Activated naive CD4-positive, alpha-beta T cell treated with anti-CD3 and anti-CD28 coated beads, Interleukin-2, amount 50 U/mL, for 24 hours (primary cell): ENCODE results near the gene FAM156B.
"Not testable (repeated sequence)": the region's sequence is repeated elsewhere in the genome, so short reads cannot be mapped to it uniquely, and the experiment has no call there.

Experiments used
- H3K27ac Mint-ChIP-seq: one replicate; pipeline ENCODE4 v1.8.0; 2021; ENCODE audit warnings: mild to moderate bottlenecking, mixed read lengths
- H3K27me3 Mint-ChIP-seq: one replicate; pipeline ENCODE4 v1.8.0; 2021; ENCODE audit warnings: mixed read lengths
- H3K36me3 Mint-ChIP-seq: one replicate; pipeline ENCODE4 v1.8.0; 2021; ENCODE audit warnings: mixed read lengths
- H3K4me1 Mint-ChIP-seq: one replicate; pipeline ENCODE4 v1.8.0; 2021; ENCODE audit warnings: mixed read lengths
- H3K4me3 Mint-ChIP-seq: one replicate; pipeline ENCODE4 v1.8.0; 2021; ENCODE audit warnings: mild to moderate bottlenecking, mixed read lengths
- H3K9me3 Mint-ChIP-seq: one replicate; pipeline ENCODE4 v1.8.0; 2021; ENCODE audit warnings: mixed read lengths

Gene FAM156B, protein sequence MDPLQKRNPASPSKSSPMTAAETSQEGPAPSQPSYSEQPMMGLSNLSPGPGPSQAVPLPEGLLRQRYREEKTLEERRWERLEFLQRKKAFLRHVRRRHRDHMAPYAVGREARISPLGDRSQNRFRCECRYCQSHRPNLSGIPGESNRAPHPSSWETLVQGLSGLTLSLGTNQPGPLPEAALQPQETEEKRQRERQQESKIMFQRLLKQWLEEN

DNA sequence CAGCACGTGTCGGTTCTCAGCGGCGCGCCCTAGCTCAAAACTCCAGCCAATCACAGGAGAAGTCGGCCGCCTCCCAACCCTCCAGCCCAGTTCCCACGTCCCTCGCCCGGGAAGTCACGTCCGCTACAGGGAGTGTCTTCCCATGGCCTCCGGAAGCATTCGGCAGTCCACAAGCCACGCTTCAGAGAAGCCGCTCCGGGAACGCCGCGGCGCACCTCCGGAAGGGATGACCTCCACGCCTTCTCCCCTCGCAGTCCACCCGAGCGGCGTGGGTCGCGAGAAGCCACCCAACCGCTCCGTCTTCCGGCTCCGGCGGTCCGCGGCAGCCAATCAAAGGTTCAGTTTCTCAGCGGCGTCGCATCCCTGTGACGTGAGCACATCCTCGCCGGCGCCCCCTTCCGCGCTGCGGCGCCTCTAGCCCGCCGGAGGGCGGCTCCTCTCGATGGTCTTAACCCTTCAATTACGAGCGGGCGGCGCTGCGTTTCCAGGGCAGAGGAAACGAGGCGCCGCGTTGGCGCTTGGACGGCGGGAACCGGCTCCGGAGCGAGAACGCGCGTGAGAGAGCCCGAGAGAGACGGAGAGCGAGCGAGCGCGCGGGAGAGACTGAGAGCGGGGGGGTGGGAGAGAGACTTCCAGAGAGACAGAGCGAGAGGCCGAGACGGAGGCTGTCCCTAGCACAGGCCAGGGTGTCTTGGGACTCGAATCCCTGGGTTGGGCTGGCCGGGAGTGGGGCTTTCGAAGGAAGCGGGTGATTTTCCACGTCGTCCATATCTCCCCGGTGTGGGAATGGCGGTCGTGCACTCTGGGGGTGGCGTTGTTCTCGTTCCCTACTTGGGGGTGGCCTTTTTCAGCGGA, at the start of gene FAM156B:
FAM156B (plus strand) TSS at position 476 of the 855 bp plus-strand sequence. CDS start 9,896 bp downstream, outside the sequence.
- H3K36me3 Mint-ChIP-seq, H3K27ac Mint-ChIP-seq, H3K4me3 Mint-ChIP-seq, H3K9me3 Mint-ChIP-seq, H3K27me3 Mint-ChIP-seq, H3K4me1 Mint-ChIP-seq: not testable (repeated sequence)

DNA sequence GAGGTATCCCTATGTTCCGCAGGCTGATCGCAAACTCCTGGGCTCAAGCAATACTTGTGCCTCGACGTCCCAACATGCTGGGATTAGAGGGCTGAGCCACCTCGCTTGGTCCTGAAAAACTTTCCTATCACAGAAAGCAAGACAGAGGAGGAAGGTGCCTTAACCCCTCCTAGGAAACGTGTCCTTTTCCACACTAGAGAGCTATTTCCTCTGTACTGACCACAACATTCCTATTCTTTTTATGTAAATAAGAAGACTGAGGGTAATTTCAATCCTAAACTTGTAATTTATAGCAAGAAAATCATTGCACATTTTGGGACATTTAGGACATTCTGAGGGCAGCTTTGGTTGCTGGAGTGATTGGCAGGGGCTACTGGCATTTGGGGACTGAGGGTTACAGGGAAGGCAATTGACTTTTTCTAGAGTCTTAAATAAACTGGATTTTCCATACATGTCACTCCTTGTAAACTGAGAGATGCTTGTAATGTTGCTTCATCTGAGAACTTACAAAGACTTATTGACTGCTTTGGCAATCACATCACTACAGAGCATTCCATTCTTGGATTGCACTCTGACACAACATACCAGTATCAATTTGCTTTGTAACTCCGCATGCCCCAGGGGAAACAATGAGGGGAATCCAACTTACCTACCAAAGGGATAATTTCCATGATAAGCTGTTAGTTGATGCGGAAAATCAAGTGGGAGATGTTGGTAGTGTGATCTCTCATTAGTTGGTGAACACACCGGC, 44.8 kb upstream of the FAM156B start:
- H3K27ac Mint-ChIP-seq, result no peak overlapping the region
- H3K9me3 Mint-ChIP-seq, result no peaks in the 10 kb centered on the region
- no peaks in the 10 kb centered on the region for H3K36me3 Mint-ChIP-seq
- H3K27me3 Mint-ChIP-seq, result peaks cover 3% of the 10 kb centered on the region
- no peak overlapping the region for H3K4me3 Mint-ChIP-seq
- no peaks in the 10 kb centered on the region for H3K4me1 Mint-ChIP-seq

DNA sequence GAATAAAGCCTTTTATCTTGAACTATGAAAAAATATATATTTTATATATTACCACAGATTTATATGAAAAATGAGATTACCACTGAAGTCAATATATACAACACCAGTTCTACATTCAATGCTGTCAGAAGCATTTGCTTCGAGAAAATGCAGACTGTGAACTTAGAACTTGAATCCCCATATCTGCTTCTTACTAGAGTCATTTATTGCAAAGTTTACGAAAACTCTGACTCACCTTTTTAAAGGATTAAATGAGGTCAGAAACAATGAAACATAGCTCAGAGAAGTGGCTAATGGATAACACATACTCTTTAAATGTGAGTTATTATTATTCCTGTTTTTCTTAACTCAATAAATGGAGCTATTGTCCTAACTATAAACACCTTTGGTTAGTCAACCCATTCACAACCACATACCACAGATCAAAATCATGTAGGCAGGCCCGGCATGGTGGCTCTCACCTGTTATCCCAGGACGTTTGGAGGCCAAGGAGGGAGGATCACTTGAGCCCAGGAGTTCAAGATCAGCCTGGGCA, 40.1 kb upstream of the FAM156B start:
- H3K36me3 Mint-ChIP-seq, H3K27me3 Mint-ChIP-seq, H3K27ac Mint-ChIP-seq, H3K4me3 Mint-ChIP-seq, H3K4me1 Mint-ChIP-seq, H3K9me3 Mint-ChIP-seq: not testable (repeated sequence)

DNA sequence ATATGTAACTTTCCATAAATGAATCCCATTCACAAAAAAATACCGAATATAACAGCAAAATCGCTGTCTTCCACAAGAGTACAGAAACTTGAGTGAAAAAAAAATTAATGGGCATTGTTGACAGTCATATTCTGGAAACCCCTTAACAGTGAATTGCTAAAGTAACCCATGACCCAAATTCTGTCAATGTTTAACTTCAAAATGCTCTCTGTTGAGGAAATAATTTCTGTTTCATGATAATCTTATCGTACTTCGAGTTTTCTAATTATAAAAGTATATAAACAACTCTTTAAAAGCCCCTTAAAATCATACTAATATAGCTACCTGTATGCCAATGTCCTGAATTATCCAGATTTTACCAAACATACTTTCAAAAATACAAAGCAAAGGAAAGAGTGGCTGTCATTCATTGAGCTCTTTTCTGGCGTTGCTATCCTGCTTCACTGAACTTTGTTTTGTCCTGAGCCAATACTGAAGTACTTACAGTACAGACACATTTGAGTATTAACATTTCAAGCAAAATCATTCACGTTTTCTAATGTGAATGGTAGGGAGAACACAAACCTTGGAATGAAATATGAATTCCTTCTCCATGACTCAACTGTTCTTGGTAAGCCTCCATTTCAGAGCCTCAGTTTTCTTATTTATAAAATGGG, 31.7 kb upstream of the FAM156B start:
- H3K36me3 Mint-ChIP-seq, result no peaks in the 10 kb centered on the region
- no peaks in the 10 kb centered on the region for H3K4me1 Mint-ChIP-seq
- H3K4me3 Mint-ChIP-seq, result no peak overlapping the region
- no peaks in the 10 kb centered on the region for H3K9me3 Mint-ChIP-seq
- H3K27ac Mint-ChIP-seq, result no peak overlapping the region
- no peaks in the 10 kb centered on the region for H3K27me3 Mint-ChIP-seq

DNA sequence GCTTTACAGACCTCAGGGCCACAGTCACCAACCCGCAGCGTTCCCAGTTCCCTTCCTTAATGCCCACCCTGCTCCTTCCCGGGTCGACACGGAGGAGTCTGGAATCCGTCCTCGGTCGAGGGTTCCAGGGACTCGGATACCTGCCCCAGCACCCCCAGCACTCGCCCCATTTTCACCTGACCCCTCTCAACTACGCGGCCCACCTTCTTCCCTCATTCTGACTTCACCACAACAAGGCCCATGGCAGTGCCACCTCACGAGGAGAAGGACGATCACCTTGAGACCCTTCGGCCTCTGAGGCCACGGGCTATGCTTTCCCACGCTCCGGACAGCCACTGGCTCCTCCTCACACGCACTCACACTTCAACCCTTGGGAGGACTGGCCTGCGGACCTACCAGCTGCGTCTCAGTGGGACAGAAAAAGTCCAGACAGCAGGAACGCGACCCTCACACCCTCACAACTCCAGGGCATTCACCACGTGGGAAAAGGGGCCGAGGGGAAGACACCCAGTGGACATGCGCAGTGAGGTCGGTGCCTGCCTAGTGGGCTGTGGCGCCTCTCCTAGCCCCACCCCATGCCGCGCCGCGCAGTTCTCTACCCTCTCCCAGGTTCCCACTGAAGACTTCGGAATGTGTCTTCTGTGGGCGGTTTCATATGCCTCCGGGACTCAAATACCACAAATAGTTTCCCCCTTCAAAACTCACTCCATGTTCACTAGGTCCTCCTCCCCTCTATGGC, 29.4 kb upstream of the FAM156B start, which contains the start of gene XAGE3:
XAGE3 (minus strand) TSS at position 474 of the 739 bp plus-strand sequence. CDS start 950 bp downstream, outside the sequence.
- Mint-ChIP-seq H3K27ac (no peak within 1 kb of the TSS), H3K36me3 (no peaks in the 10 kb centered on the region), H3K4me1 (no peaks in the 10 kb centered on the region), H3K27me3 (no peaks in the 10 kb centered on the region), H3K4me3 (no peak within 1 kb of the TSS), H3K9me3 (no peaks in the 10 kb centered on the region)

DNA sequence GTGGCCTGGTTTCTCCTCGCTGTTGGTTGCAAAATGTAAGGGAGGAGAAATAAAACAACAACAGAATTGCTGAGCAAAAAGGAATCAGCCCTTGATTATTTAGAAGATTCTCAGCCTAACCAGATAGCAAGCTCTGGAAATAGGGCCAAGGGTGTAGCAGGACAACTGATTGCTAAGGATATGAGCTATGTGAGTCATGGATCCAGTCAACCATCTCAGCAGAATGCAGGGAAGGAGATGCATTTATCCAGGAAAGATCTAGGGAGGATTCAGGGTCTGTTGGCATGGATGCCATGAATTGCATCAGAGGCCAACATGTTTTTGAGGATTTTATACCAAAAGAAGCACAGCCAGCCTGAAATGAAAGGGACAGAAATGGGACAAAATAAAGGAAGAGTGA, 27.1 kb upstream of the FAM156B start:
- Mint-ChIP-seq H3K4me1 (no peaks in the 10 kb centered on the region), H3K27ac (no peak overlapping the region), H3K4me3 (no peak overlapping the region), H3K36me3 (no peaks in the 10 kb centered on the region), H3K27me3 (no peaks in the 10 kb centered on the region), H3K9me3 (no peaks in the 10 kb centered on the region)

DNA sequence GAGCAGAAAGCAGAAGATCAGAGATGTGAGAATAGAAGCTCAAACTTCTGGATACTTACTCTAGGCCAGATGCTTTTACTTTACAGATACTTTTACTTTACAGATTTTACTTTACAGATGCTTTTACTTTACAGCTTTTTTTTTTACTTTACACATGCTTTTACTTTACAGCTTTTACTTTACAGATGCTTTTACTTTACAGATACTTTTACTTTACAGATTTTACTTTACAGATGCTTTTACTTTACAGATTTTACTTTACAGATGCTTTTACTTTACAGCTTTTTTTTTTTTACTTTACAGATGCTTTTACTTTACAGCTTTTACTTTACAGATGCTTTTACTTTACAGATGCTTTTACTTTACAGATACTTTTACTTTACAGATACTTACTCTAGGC, 23.3 kb upstream of the FAM156B start:
- not testable (repeated sequence) for H3K36me3 Mint-ChIP-seq, H3K4me1 Mint-ChIP-seq, H3K27me3 Mint-ChIP-seq, H3K27ac Mint-ChIP-seq, H3K4me3 Mint-ChIP-seq, H3K9me3 Mint-ChIP-seq

DNA sequence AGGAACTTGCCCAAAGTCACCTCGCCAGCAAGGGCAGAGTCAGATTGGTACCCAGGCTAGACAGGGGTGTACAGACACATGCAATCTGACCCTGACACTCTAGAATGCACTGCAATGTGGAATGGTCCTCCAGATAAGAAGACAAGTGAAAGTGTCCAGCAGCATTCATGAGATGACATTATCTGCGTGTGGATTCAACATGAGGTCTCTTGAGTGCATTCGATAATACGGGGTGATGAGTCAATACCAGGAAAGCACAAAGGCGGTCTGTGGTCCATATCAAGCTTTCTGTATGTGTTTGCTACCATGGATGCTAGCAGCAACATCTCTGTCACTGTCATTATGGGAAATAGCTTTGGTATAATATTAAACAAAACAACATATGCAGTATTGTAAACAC, 22.5 kb upstream of the FAM156B start:
- Mint-ChIP-seq H3K4me3 (no peak overlapping the region), H3K27me3 (no peaks in the 10 kb centered on the region), H3K4me1 (no peaks in the 10 kb centered on the region), H3K27ac (no peak overlapping the region), H3K36me3 (no peaks in the 10 kb centered on the region), H3K9me3 (no peaks in the 10 kb centered on the region)

DNA sequence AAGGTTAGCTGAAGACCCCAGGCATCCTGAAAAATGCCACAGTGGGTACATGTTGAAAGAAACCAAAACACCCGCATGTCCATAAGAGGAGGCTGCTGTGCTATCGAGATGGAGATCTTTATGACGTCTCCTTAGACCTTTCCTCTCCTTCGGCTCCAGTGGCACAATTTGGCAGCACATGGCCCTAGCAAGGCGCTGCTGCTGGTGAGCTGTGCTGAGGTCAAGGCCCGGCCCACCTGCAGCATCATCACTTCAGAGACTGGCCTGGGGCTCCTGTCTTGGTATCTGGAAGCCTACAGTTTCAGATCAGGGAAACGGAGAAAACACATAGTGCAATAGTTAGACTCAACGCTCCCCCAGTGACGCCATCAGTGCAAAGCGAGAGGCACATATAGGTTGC, 21.7 kb upstream of the FAM156B start:
- H3K4me1 Mint-ChIP-seq, H3K9me3 Mint-ChIP-seq, H3K27ac Mint-ChIP-seq, H3K36me3 Mint-ChIP-seq, H3K27me3 Mint-ChIP-seq, H3K4me3 Mint-ChIP-seq: not testable (repeated sequence)

DNA sequence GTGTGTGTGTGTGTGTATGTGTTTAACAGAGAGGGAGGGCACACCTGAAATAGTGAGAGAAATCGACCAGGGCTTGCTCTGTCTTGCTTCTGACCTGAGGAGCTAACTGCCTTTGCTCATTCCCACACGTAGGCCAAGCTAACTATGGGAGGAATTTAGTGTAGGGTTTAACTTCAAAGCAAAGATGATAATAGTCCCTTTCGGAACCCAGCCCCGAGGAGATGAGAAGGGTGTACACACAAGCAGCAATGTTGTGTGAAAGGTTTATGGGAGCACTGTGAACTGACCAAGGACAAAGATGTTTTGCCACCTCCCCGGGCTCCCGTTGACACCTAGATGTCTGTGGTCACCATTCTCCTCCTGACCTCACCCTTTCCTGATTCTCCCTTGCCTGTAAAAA, 20.7 kb upstream of the FAM156B start:
- H3K4me1 Mint-ChIP-seq, H3K27me3 Mint-ChIP-seq, H3K27ac Mint-ChIP-seq, H3K4me3 Mint-ChIP-seq, H3K36me3 Mint-ChIP-seq, H3K9me3 Mint-ChIP-seq: not testable (repeated sequence)

DNA sequence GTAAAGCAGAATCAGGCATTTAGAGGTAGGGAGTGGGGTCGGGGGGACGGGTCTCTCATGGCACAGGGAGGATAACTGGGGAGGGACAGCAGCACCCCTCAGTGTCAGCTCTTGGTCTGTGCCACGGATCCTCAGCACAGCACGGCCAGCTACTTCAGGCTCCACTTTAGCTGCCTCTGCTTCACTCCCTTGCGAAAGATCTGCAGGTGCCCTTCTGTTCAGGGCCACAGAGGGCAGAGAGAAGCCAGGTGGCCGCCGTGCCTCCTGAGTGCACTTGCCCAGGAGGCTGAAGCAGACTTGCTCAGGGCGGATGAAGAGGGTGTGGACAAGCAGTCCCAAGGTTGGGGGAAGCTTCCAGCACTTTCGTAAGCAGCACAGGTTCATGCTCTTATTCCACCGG, 9.7 kb upstream of the FAM156B start:
- not testable (repeated sequence) for H3K9me3 Mint-ChIP-seq, H3K36me3 Mint-ChIP-seq, H3K27me3 Mint-ChIP-seq, H3K4me3 Mint-ChIP-seq, H3K4me1 Mint-ChIP-seq, H3K27ac Mint-ChIP-seq

DNA sequence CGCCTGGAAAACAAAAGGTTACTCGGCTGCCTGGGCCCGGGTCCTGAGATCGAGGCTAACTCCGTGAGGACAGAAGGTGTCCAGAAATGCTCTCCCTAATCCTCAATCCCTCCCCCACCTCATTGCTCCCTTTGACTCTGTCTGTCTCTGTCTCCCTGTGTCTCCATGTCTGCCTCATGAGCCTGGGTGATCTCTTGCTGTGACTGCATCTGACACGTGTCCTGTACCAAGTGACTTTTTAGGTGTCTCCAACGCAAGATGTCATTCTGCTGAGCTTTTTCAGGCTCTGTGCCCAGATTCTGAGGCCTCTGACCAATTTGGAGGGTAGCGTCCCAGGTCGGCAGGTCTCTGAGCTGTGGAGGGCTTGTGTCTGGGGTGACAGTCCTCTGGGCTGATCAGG, 9.0 kb upstream of the FAM156B start:
- H3K4me3 Mint-ChIP-seq, H3K4me1 Mint-ChIP-seq, H3K9me3 Mint-ChIP-seq, H3K36me3 Mint-ChIP-seq, H3K27me3 Mint-ChIP-seq, H3K27ac Mint-ChIP-seq: not testable (repeated sequence)

DNA sequence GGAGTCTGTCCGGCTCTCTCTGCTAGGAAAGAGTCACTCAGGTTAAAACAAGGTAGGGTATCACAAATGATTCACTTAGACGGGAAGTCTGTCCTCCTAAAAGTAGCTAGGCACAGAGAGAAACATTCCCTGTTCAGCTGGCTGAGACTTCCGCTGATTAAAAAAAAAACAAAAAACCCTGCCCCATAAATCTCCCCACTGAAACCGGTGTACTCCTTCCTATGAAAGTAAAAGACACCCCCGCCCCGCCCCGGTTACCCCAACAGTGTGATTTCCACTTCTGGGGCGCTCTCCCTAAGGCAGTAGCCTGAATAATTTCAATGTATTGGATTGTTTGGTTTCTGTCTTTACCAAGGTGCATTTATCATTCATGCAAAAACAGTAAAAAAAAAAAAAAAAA, 692 bp upstream of the FAM156B start:
- H3K27me3 Mint-ChIP-seq, H3K9me3 Mint-ChIP-seq, H3K27ac Mint-ChIP-seq, H3K4me1 Mint-ChIP-seq, H3K4me3 Mint-ChIP-seq, H3K36me3 Mint-ChIP-seq: not testable (repeated sequence)

DNA sequence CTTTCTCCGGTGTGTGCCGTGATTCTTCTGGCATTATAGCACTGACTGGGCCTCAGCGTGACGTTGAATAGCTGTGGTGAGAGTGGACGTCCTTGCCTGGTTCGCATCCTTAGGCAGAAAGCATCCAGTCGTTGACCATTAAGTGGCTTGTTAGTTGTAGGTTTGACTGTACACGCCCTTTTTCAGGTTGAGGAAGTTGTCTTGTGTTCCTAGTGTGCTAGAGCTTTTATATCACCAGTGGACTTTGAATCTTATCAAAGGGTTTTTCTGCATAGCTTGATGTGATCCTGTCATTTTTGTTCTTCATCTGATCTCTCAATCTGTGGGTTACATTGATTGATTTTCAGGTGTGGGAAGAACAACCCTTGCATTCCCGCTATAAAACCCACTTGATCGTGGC, 8.4 kb downstream of the FAM156B start:
- H3K27me3 Mint-ChIP-seq, H3K36me3 Mint-ChIP-seq, H3K4me1 Mint-ChIP-seq, H3K4me3 Mint-ChIP-seq, H3K27ac Mint-ChIP-seq, H3K9me3 Mint-ChIP-seq: not testable (repeated sequence)

DNA sequence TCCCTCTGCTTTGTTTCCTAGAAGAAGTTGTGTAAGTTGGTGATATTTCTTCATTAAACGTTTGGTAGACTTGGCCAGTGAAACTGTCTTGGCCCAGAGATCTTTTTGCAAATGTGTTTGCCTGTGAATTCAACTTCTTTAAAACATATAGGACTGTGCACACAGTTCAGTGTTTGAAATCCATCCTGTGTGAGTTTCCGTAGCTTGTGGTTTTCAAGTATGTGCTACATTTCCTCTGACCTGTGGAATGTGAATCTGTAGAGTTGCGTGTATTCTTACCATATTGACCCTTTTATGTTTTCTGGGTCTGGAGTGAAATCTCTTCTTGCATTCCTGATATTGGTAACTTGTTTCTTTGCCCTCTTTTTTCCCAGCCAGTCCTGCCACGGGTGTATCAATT, 8.9 kb downstream of the FAM156B start:
- H3K4me1 Mint-ChIP-seq, H3K36me3 Mint-ChIP-seq, H3K9me3 Mint-ChIP-seq, H3K27me3 Mint-ChIP-seq, H3K4me3 Mint-ChIP-seq, H3K27ac Mint-ChIP-seq: not testable (repeated sequence)
